Measurements from ENCODE around the gene NUMB.
A peak's percentile ranks its signal among the peaks of the same experiment; 100 is the strongest.

NUMB gene

GRCh38 chr14:73249564-73250316, 208.6 kb downstream of the NUMB start:
- H3K4me2 ChIP-seq, result no peak overlapping the region
- H3K36me3 ChIP-seq (ENCODE audit: insufficient read depth), result no peaks in the 10 kb centered on the region
- no peak overlapping the region for H2AFZ ChIP-seq (ENCODE audit: low read depth)
- no peaks in the 10 kb centered on the region for H4K20me1 ChIP-seq (ENCODE audit: insufficient read depth)
- H3K4me1 ChIP-seq (ENCODE audit: low read depth, poor library complexity, severe bottlenecking), result no peaks in the 10 kb centered on the region
- no peak for TF ChIP-seq CTCF (conservative IDR thresholded peaks at IDR 0.05; ENCODE audit: low read depth, low read length)
- no peaks in the 10 kb centered on the region for H3K79me2 ChIP-seq (ENCODE audit: insufficient read depth, low read depth)
- H3K27ac ChIP-seq, result no peak overlapping the region
- H3K9ac ChIP-seq, result no peak overlapping the region
- no peaks in the 10 kb centered on the region for H3K27me3 ChIP-seq (ENCODE audit: insufficient read depth, low read depth)
- no peak overlapping the region for H3K4me3 ChIP-seq (IDR thresholded peaks at IDR 0.05; ENCODE audit: insufficient read depth, low read depth, low read length)

GRCh38 chr14:73249108-73249507, 209.2 kb downstream of the NUMB start:
- Histone ChIP-seq H3K27ac (no peak overlapping the region), H3K4me1 (ENCODE audit: low read depth, poor library complexity, severe bottlenecking) (no peaks in the 10 kb centered on the region), H3K36me3 (ENCODE audit: insufficient read depth) (no peaks in the 10 kb centered on the region), H2AFZ (ENCODE audit: low read depth) (no peak overlapping the region), H3K4me3 (IDR thresholded peaks at IDR 0.05; ENCODE audit: insufficient read depth, low read depth, low read length) (no peak overlapping the region), H3K27me3 (ENCODE audit: insufficient read depth, low read depth) (no peaks in the 10 kb centered on the region), H4K20me1 (ENCODE audit: insufficient read depth) (no peaks in the 10 kb centered on the region), H3K4me2 (no peak overlapping the region), H3K9ac (no peak overlapping the region), H3K79me2 (ENCODE audit: insufficient read depth, low read depth) (no peaks in the 10 kb centered on the region)
- TF ChIP-seq CTCF (conservative IDR thresholded peaks at IDR 0.05; ENCODE audit: low read depth, low read length), result no peak

- no peak for TF ChIP-seq CTCF (conservative IDR thresholded peaks at IDR 0.05; ENCODE audit: low read depth, low read length)
- H3K27me3 ChIP-seq (ENCODE audit: insufficient read depth, low read depth), result no peaks in the 10 kb centered on the region
- H3K4me3 ChIP-seq (IDR thresholded peaks at IDR 0.05; ENCODE audit: insufficient read depth, low read depth, low read length), result no peak overlapping the region
- no peak overlapping the region for H3K9ac ChIP-seq
- H2AFZ ChIP-seq (ENCODE audit: low read depth), result no peak overlapping the region
- H3K4me2 ChIP-seq, result no peak overlapping the region
- H3K36me3 ChIP-seq (ENCODE audit: insufficient read depth), result no peaks in the 10 kb centered on the region
- H4K20me1 ChIP-seq (ENCODE audit: insufficient read depth), result no peaks in the 10 kb centered on the region
- no peaks in the 10 kb centered on the region for H3K79me2 ChIP-seq (ENCODE audit: insufficient read depth, low read depth)
- H3K27ac ChIP-seq, result no peak overlapping the region
- no peaks in the 10 kb centered on the region for H3K4me1 ChIP-seq (ENCODE audit: low read depth, poor library complexity, severe bottlenecking)
Observed at GRCh38 chr14:73248108-73248868, 210.1 kb downstream of the NUMB start.

- Histone ChIP-seq H3K4me1 (ENCODE audit: low read depth, poor library complexity, severe bottlenecking) (no peaks in the 10 kb centered on the region), H2AFZ (ENCODE audit: low read depth) (peak overlapping the region; percentile 72), H3K4me3 (IDR thresholded peaks at IDR 0.05; ENCODE audit: insufficient read depth, low read depth, low read length) (no peak overlapping the region), H3K9ac (peak overlapping the region; percentile 37; the same call in 1 of the 2 replicates), H3K36me3 (ENCODE audit: insufficient read depth) (no peaks in the 10 kb centered on the region), H3K27ac (no peak overlapping the region), H4K20me1 (ENCODE audit: insufficient read depth) (no peaks in the 10 kb centered on the region), H3K4me2 (peak overlapping the region; percentile 48), H3K27me3 (ENCODE audit: insufficient read depth, low read depth) (no peaks in the 10 kb centered on the region), H3K79me2 (ENCODE audit: insufficient read depth, low read depth) (no peaks in the 10 kb centered on the region)
- no peak for TF ChIP-seq CTCF (conservative IDR thresholded peaks at IDR 0.05; ENCODE audit: low read depth, low read length)
Observed at GRCh38 chr14:73246387-73247150, 211.8 kb downstream of the NUMB start.
